Kidney (tissue), 14 donors: Measurements from ENCODE around the gene VSX1. TPM values are rescaled to one million over a fixed set of nuclear protein-coding genes. Genes with fewer than 3 reads are reported as not detected.

Experiments used
- DNase-seq, 5 donors: peaks; one replicate each; pipeline ENCODE4 v3.0.0-alpha.2; 2013 to 2020
- FAIRE-seq: peaks from 2 replicates; lab custom pipeline; 2012; peaks lifted over from hg19 to GRCh38; lab: Jason Lieb, UNC
- H3K27ac ChIP-seq, 2 donors: one replicate each; pipeline ENCODE4 v1.7.0; 2013; ENCODE audit warnings: low read depth in 2 of 2, low read length in 2 of 2, inconsistent platforms in 1 of 2
- H3K27me3 ChIP-seq: one replicate; pipeline ENCODE4 v1.7.1; 2013; ENCODE audit warnings: low read length, inconsistent platforms; ENCODE audit not compliant: control insufficient read depth, insufficient read depth
- H3K36me3 ChIP-seq, 3 donors: one replicate each; pipeline versions ENCODE4 v1.7.0 to v1.7.1; 2013; ENCODE audit warnings: low read length in 3 of 3, control low read depth in 1 of 3, inconsistent platforms in 1 of 3; ENCODE audit not compliant: insufficient read depth in 3 of 3, control insufficient read depth in 2 of 3
- H3K4me1 ChIP-seq, 3 donors: one replicate each; pipeline versions ENCODE4 v1.7.0 to v1.7.1; 2013; ENCODE audit warnings: low read length in 3 of 3, inconsistent platforms in 1 of 3, low read depth in 1 of 3; ENCODE audit not compliant: control insufficient read depth in 2 of 3, insufficient read depth in 2 of 3
- H3K4me3 ChIP-seq, 3 donors: one replicate each; pipeline versions ENCODE4 v1.7.0 to v1.8.1; 2013; ENCODE audit warnings: low read length in 3 of 3, control low read depth in 1 of 3, inconsistent platforms in 1 of 3
- H3K9ac ChIP-seq, 3 donors: one replicate each; pipeline versions ENCODE4 v1.7.0 to v1.7.1; 2013; ENCODE audit warnings: low read length in 3 of 3, control low read depth in 1 of 3, inconsistent platforms in 1 of 3
- H3K9me3 ChIP-seq, 3 donors: one replicate each; pipeline versions ENCODE4 v1.7.0 to v1.7.1; 2013; ENCODE audit warnings: low read length in 3 of 3, control low read depth in 1 of 3, inconsistent platforms in 1 of 3; ENCODE audit not compliant: control insufficient read depth in 2 of 3, insufficient read depth in 1 of 3
- CTCF ChIP-seq: IDR thresholded peaks from 3 replicates; pipeline ENCODE4 v1.5.1; 2012; ENCODE audit warnings: mild to moderate bottlenecking, moderate library complexity, borderline replicate concordance; ENCODE audit not compliant: insufficient read depth; ENCODE audit errors: extremely low read depth
- intact Hi-C: fragments of 100-400 bp; cut with DNase I; formaldehyde crosslinking; loops from one replicate; pipeline ENCODE4 v1.11.1; 2022
- polyA plus RNA-seq: library from polyadenylated mRNA; stranded (reverse); fragments of 350-450 nt; fragmentation: Illumina TruSeq; extraction: RNeasy Lipid Tissue Mini Kit (QIAGEN cat#74804); gene quantifications from one replicate; pipeline ENCODE4 v1.2.3, GENCODE V29; 2014; ENCODE audit warnings: low read depth, low replicate concordance; ENCODE audit not compliant: insufficient read depth
- total RNA-seq: library from RNA; stranded (reverse); fragmentation: NEBNext Ultra II Directional; extraction: Animal tissue kit (Norgen Biotek cat#: 25700); gene quantifications from one replicate; pipeline ENCODE4 v1.2.1, GENCODE V29; 2021
- donor health status: control.
- donor health status: control.
- donor health status: control.
- donor health status: control.
- donor health status: control.
- donor health status: DM: yes; HTN: yes; CAD: no.
- donor health status: Normal renal cell carcinoma (clear cell type).

Gene VSX1
- total and polyA plus RNA-seq, 2 donors from 2014 or later = 0.41 TPM; not detected in 1

- H3K4me3 ChIP-seq = no peak overlapping the region
- no peak overlapping the region for H3K9ac ChIP-seq
- H3K9me3 ChIP-seq = no peaks in the 10 kb centered on the region
- no peak overlapping the region for H3K27ac ChIP-seq
- H3K36me3 ChIP-seq = no peaks in the 10 kb centered on the region
- H3K4me1 ChIP-seq = no peaks in the 10 kb centered on the region
- peaks cover 45% of the 10 kb centered on the region for H3K27me3 ChIP-seq
- FAIRE-seq (no peak), DNase-seq (no peak)
- no peak for TF ChIP-seq CTCF
- intact Hi-C loops = no loop called here
Measured at GRCh38 chr20:25084626-25085187, 2.8 kb upstream of the VSX1 start.

- Histone ChIP-seq H3K9me3 (no peaks in the 10 kb centered on the region), H3K4me3 (no peak overlapping the region), H3K9ac (no peak overlapping the region), H3K27ac (no peak overlapping the region), H3K4me1 (no peaks in the 10 kb centered on the region), H3K27me3 (peaks cover 52% of the 10 kb centered on the region), H3K36me3 (no peaks in the 10 kb centered on the region)
- no peak for TF ChIP-seq CTCF
- intact Hi-C loops = no loop called here
- peak in 1 of 5 donors; percentile 35 for DNase-seq
- no peak for FAIRE-seq
Measured at GRCh38 chr20:25083773-25084625, 2.1 kb upstream of the VSX1 start.

GRCh38 chr20:25083141-25083772 is 1.3 kb upstream of the VSX1 start:
- no peak overlapping the region for H3K4me3 ChIP-seq
- H3K4me1 ChIP-seq = no peaks in the 10 kb centered on the region
- TF ChIP-seq CTCF = no peak
- H3K9me3 ChIP-seq = no peaks in the 10 kb centered on the region
- peaks cover 59% of the 10 kb centered on the region for H3K27me3 ChIP-seq
- no peaks in the 10 kb centered on the region for H3K36me3 ChIP-seq
- no peak overlapping the region for H3K9ac ChIP-seq
- DNase-seq (no peak), FAIRE-seq (no peak)
- intact Hi-C loops = no loop called here
- no peak overlapping the region for H3K27ac ChIP-seq
